ENCODE results near the gene CAMTA1.

DNA sequence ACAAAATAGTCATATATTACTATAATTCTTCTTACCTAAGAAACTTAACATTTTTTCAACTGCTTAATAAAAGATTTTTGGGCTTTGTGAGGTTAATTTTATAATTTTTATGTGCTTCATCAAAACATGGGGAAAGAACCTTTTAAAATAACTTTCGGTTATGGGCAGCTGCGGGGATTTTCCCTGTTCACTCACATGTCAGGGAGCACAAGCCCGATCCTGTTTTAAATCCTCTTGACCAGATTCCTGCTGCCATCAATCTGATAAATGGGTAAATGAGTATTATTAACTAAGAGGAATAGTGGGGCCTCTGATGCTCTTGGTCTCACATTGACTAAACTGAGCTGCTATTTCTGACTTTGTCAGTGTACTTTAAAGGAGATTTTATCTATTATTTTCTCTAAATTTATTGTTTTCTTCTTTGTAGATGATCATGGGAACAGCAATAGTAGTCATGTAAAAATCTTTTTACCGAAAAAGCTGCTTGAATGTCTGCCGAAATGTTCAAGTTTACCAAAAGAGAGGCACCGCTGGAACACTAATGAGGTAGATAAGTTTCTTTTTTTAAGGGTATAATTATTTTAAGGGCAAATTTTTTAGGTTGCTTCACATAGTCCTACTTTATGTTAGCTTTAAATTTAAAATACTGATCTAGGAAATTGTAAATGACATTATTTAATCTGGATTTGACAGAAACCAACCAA is 39.6 kb downstream of the CAMTA1 start:
- TF ChIP-seq, protein P1, sequence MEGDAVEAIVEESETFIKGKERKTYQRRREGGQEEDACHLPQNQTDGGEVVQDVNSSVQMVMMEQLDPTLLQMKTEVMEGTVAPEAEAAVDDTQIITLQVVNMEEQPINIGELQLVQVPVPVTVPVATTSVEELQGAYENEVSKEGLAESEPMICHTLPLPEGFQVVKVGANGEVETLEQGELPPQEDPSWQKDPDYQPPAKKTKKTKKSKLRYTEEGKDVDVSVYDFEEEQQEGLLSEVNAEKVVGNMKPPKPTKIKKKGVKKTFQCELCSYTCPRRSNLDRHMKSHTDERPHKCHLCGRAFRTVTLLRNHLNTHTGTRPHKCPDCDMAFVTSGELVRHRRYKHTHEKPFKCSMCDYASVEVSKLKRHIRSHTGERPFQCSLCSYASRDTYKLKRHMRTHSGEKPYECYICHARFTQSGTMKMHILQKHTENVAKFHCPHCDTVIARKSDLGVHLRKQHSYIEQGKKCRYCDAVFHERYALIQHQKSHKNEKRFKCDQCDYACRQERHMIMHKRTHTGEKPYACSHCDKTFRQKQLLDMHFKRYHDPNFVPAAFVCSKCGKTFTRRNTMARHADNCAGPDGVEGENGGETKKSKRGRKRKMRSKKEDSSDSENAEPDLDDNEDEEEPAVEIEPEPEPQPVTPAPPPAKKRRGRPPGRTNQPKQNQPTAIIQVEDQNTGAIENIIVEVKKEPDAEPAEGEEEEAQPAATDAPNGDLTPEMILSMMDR (IDR thresholded peaks at IDR 0.05) = no peak
- no peak for TF ChIP-seq EZH2phosphoT487 (IDR thresholded peaks at IDR 0.05)

All from neural progenitor cell (in vitro differentiated cells).